HG02571 (cell line): ENCODE data around the gene SIK3.
"Not testable (repeated sequence)": the region's sequence is repeated elsewhere in the genome, so short reads cannot be mapped to it uniquely, and the experiment has no call there.

Experiments
- ATAC-seq: cut with Tn5 transposase; IDR thresholded peaks from one replicate; pipeline ENCODE4 v1.9.1; 2021; ENCODE audit warnings: mild to moderate bottlenecking, moderate library complexity; ENCODE audit not compliant: unreplicated experiment

The SIK3 gene

DNA sequence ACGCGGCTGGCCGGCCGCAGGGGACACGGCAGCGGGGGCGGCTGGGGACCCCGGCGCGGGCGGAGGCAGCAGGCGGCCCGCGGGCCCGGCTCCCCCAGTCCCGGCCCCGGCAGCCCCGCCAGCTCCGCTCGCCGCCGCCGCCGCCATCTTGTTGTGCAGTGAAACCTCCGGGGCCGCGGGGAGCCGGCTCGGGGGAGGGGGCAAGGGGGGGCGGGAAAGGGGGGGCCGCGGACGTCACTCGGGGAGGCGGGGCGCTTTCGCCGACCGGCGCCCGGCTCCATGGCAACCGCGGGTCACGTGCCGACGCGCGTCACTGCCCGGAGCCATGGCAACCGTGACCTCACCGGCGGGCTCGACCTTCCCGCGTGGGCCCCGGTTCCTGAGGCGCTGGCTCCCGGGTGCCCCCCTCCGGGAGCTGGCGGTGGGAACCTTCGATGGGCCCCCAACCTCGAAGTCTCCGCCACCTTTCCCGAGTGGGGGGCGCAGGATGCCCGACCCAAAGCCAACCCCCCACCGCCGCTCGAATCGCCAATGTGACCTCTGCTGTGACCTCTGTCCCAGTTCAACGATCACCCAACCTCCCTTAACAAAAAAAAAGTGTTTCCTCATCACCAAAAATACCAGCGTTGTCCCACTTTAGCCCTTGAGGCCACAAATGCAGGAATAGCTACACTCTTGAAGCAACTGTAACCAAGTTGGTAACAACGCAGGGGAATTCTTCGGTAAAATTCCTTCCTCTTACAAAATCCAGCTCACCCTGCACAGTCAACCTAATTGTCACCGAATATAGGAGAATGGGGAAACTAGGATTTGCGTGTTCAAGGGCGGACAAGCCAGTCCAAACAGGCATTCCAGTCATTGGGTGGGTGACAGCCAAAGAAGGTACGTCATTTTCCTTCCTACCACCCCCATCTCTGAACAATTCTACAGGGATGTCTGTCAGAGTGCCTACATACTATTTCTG lies at the start of gene SIK3:
TSS of gene SIK3 (minus strand) at position 160 of the 964 bp plus-strand sequence. CDS start at position 147, 13 bp downstream.
- ATAC-seq, result peak; percentile 74

- ATAC-seq, result no peak
Measured at GRCh38 chr11:117146521-117146920, 48.3 kb upstream of the SIK3 start.

DNA sequence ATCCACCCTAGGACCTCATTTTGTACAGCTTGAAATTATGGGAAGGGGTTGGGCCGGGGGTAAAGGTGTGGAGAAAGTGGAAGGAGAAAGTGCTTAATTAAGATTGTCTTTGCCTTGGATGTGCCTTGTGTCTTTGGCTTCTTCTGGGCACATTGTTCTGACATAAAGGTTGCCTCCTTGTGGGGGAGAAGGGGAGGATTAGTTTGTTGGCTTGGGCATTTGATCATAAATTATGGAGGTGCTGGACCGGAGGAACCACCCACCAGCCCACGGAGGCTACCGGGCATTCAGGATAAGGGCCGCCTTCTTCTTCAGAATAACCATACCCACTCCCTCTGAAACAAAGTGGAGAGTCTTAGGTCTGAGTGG lies 47.1 kb upstream of the SIK3 start:
- no peak for ATAC-seq

DNA sequence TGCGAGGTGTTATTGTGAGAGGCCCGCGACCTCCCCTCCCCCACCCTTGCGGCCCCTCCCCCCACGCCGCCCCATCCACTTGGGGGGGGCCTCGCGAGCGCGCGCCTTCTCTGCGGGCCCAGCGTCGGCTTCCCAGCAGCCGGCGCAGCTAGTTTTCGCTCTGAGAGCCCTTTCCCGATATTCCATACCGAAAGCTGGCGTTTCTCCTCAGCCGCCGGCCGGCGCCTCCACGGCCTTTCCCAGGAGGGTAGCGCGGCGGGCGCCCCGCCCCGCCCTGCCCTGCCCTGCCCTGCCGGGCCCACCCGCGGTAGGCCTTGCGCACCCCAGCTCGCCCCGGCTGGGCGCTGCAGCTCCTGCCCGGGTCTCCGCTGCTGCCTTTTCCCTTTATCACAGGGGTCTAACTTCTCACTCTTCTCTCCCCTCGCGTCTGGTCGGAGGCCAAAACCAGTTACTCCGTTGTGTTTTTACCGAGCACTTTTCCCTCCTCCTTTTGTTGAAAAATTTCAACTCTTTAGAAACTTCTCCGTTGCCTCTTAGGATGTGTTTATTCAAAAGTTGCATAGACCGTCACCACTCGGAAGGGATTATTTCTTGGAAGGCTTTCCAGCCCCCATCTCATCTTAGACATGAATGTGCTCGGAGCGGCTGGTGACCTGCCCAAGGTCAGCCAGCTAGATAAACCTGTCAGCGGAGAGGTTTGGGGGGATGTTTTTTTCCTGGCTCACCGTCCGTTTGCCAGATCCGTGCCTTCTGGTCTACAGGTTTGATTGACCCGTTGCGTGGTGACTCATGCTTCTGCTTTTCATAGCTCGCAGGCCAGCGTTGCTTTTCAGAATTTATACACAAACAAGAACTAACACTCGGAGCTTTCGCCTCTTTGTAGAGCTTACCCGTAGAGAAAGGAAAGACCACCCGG lies 46.5 kb upstream of the SIK3 start:
- peak; percentile 37 for ATAC-seq

DNA sequence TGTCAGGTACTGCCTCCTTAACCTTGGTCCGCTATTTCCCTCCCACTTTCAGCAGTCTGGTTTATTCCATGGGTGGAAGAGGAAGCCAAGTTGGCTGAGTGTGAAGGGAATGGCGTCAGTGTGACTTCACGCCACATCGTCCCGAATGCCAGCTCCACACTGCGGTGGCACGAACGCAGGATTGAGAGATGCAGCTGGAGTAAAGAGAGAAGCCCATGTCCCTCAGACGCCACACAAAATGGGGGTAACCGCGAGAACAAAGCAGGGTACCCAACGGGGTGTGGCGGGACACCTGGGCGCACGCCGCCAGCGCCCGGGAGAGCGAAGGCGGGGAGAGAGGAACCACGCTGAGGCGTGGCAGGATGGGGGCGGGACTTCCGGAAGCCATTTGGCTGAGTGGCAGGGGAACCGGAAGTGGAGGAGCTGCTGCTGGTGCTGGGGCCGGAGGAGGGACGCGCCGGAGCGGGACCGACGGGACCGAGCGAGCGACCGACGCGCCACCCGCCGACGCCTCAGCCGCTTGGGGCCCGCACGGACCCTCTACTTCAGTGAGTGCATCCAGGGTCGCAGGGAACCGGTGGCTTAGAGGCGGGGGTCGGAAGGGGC lies 45.7 kb upstream of the SIK3 start, which contains the start of gene PAFAH1B2:
TSS of gene PAFAH1B2 (plus strand) at position 417 of the 606 bp plus-strand sequence. CDS start 8,161 bp downstream, outside the sequence.
- peak; percentile 96 for ATAC-seq

- ATAC-seq, result peak; percentile 17
Measured at GRCh38 chr11:117143390-117143789, 45.2 kb upstream of the SIK3 start.

GRCh38 chr11:117137223-117138086 lies 39.2 kb upstream of the SIK3 start:
- not testable (repeated sequence) for ATAC-seq

- ATAC-seq, result not testable (repeated sequence)
Measured at GRCh38 chr11:117134979-117135378, 36.8 kb upstream of the SIK3 start.

DNA sequence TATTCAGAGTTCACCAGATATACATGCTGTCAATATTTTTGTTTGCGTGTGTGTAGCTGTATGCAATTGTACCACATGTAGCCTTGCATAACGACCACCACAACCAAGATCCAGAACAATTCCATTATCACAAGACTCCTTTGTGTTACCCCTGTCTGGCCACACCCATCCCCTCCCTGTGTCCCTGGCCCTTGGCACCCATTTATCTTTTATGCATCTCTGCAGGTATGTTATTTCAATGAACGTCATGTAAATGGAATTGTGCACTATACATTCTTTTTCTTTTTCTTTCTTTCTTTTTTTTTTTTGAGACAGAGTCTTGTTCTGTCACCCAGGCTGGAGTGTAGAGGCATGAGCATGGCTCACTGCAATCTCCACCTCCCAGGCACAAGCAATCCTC lies 36.2 kb upstream of the SIK3 start:
- ATAC-seq, result no peak

- ATAC-seq, result no peak
Measured at GRCh38 chr11:117130879-117131278, 32.7 kb upstream of the SIK3 start.

DNA sequence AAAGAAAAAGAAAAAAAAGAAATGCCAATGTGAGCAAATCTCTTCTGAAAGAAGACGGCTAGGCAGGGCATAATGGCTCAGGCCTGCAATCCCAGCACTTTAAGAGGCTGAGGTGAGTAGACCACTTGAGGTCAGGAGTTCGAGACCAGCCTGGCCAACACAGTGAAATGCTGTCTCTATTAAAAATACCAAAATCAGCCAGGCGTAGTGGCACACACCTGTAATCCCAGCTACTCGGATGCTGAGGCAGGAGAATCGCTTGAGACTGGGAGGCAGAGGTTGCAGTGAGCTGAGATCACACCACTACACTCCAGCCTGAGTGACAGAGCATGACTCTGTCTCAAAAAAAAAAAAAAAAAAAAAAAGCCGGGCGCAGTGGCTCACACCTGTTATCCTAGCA lies 32.2 kb upstream of the SIK3 start:
- not testable (repeated sequence) for ATAC-seq

GRCh38 chr11:117128289-117128688 lies 30.1 kb upstream of the SIK3 start:
- ATAC-seq, result no peak

- ATAC-seq, result no peak
Measured at GRCh38 chr11:117127171-117127901, 29.1 kb upstream of the SIK3 start.

GRCh38 chr11:117126223-117126965 lies 28.2 kb upstream of the SIK3 start:
- ATAC-seq, result no peak

DNA sequence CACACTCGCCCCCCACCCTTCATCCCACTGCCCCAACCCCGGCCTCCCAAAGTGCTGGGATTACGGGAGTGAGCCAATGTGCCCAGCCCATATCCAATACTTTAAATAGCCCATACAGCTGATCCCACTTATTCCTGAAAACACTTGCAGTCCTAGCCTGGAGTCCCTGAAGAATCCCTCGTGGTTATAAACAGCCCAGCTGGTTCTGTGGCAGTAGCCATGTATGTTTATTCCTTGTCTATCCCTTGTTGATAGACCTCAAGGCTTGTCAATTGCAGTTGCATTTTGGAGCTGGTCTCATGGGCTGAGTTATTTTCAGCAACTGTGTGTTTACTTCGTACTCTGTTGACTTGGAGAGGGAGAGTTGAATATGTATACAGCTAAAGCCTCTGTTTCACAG lies 24.3 kb upstream of the SIK3 start:
- ATAC-seq, result no peak

DNA sequence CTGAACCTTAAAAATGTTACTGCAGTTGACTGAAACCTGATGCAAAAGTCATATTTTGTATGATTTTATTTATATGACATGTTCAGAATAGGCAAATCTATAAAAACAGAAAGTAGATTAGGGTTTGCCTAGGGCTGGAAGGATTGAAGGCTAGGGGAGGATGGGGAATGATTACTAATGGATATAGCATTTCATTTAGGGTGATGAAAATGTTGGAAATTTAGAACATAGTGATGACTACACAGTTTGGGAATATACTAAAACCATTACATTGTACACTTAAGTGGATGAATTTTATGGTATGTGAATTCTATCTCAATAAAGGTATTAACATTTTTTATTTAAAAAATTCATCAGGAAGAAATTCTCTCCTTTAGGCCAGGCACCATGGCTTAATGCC lies 22.9 kb upstream of the SIK3 start:
- ATAC-seq, result no peak

GRCh38 chr11:117117681-117118080 lies 19.5 kb upstream of the SIK3 start:
- no peak for ATAC-seq

GRCh38 chr11:117112939-117113338 lies 14.7 kb upstream of the SIK3 start:
- not testable (repeated sequence) for ATAC-seq

DNA sequence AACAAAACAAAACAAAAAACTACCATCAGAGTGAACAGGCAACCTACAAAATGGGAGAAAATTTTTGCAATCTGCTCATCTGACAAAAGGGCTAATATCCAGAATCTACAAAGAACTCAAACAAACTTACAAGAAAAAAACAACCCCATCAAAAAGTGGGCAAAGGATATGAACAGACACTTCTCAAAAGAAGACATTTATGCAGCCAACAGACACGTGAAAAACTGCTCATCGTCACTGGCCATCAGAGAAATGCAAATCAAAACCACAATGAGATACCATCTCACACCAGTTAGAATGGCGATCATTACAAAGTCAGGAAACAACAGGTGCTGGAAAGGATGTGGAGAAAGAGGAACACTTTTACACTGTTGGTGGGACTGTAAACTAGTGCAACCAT lies 14.3 kb upstream of the SIK3 start:
- not testable (repeated sequence) for ATAC-seq
